HEK293T (cell line): ENCODE data around the gene NOXA1.

Experiments
- CTCF ChIA-PET: fragments of 350-600 bp; formaldehyde crosslinking; extraction: SDS; loops from one replicate; lab custom pipeline; 2021; ENCODE audit warnings: antibody characterized with exemption, inconsistent platforms; lab: Yijun Ruan, JAX
- POLR2A ChIA-PET: fragments of 350-600 bp; formaldehyde crosslinking; extraction: SDS; loops from one replicate; lab custom pipeline; 2020; ENCODE audit warnings: antibody characterized with exemption, inconsistent platforms; lab: Yijun Ruan, JAX
- DNase-seq: peaks from one replicate; pipeline ENCODE4 v3.0.0; 2012; ENCODE audit warnings: mixed read lengths; ENCODE audit errors: extremely low spot score
- ARNT ChIP-seq: fragments of 450-650 bp; IDR thresholded peaks from 2 replicates; pipeline ENCODE4 v1.6.1; 2017; ENCODE audit warnings: mild to moderate bottlenecking
- BHLHE40 ChIP-seq: fragments of 450-650 bp; IDR thresholded peaks from 2 replicates; pipeline ENCODE4 v1.6.1; 2016; ENCODE audit warnings: mild to moderate bottlenecking, moderate library complexity, borderline replicate concordance
- CTBP1 ChIP-seq: fragments of 450-650 bp; IDR thresholded peaks from 2 replicates; pipeline ENCODE4 v1.6.1; 2016; ENCODE audit warnings: borderline replicate concordance
- ELF4 ChIP-seq: fragments of 450-650 bp; IDR thresholded peaks from 2 replicates; pipeline ENCODE4 v1.6.1; 2017; ENCODE audit warnings: antibody characterized with exemption
- FOXA1 ChIP-seq: fragments of 450-650 bp; IDR thresholded peaks from 2 replicates; pipeline ENCODE4 v1.6.1; 2016; ENCODE audit warnings: mild to moderate bottlenecking
- FOXK2 ChIP-seq: fragments of 450-650 bp; IDR thresholded peaks from 2 replicates; pipeline ENCODE4 v1.6.1; 2016; ENCODE audit warnings: mild to moderate bottlenecking
- FOXM1 ChIP-seq: fragments of 450-650 bp; IDR thresholded peaks from 2 replicates; pipeline ENCODE4 v1.6.1; 2017; ENCODE audit warnings: mild to moderate bottlenecking, borderline replicate concordance
- HDGF ChIP-seq: fragments of 450-650 bp; IDR thresholded peaks from 2 replicates; pipeline ENCODE4 v1.6.1; 2017; ENCODE audit warnings: antibody characterized with exemption, borderline replicate concordance
- L3MBTL2 ChIP-seq: fragments of 450-650 bp; conservative IDR thresholded peaks from 2 replicates; pipeline ENCODE4 v1.6.1; 2016; ENCODE audit warnings: mild to moderate bottlenecking
- LEF1 ChIP-seq: fragments of 450-650 bp; IDR thresholded peaks from 2 replicates; pipeline ENCODE4 v1.6.1; 2017; ENCODE audit warnings: mild to moderate bottlenecking, borderline replicate concordance
- NFRKB ChIP-seq: fragments of 450-650 bp; IDR thresholded peaks from 2 replicates; pipeline ENCODE4 v1.6.1; 2016; ENCODE audit warnings: mild to moderate bottlenecking, moderate library complexity
- PKNOX1 ChIP-seq: fragments of 450-650 bp; IDR thresholded peaks from 2 replicates; pipeline ENCODE4 v1.6.1; 2016
- SP1 ChIP-seq: fragments of 450-650 bp; IDR thresholded peaks from 2 replicates; pipeline ENCODE4 v1.6.1; 2017
- SUZ12 ChIP-seq: fragments of 450-650 bp; IDR thresholded peaks from 2 replicates; pipeline ENCODE4 v1.6.1; 2016; ENCODE audit warnings: mild to moderate bottlenecking
- TARDBP ChIP-seq: fragments of 450-650 bp; IDR thresholded peaks from 2 replicates; pipeline ENCODE4 v1.6.1; 2016
- ZNF384 ChIP-seq: fragments of 450-650 bp; IDR thresholded peaks from 2 replicates; pipeline ENCODE4 v1.6.1; 2016

The NOXA1 gene

GRCh38 chr9:137387891-137388560 lies 35.2 kb upstream of the NOXA1 start:
- ChIA-PET POLR2A (no interaction called here), CTCF (no interaction called here)
- TF ChIP-seq HDGF (no peak), SUZ12 (no peak), ARNT (no peak)
- no peak for DNase-seq

DNA sequence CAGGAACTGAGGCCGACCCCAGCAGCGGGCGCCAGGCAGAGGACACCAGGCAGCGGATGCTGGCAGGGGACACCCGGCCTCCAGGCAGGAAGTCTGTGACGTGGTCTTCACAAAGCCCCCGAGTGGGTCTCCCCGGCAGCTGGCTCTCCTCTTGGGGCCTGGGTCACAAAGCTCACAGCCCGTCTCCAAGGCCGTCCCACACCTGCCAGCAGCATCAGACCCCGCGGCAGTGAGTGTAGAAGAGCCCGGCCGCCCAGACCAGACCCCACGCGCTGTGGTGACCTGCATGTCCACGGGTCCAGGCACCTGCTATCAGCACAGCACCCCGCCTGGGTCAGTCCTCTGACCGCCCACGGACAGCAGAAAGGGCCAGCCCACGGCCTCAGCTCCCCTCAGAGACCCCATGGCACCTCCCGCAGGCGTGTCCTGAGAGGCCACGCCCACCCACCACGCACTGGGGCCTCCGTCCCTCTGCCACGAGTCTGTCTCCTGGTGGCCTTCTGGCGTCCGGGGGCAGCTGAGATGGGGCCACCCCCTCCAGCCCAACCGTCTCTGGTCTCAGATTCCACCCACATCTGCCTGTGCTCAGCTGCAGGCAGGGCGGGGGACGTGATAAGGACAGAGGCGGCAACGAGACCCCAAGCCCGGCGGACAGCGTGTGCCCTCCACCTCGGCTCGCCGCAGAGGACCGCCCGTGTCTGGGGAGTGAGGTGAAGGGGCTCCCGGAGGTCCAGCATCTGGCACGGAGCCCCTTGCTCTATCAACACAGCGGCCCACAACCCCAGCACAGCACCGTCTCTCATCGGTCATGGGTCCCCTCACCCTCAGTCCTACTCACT lies 34.4 kb upstream of the NOXA1 start:
- ChIA-PET CTCF (no interaction called here), POLR2A (no interaction called here)
- DNase-seq, result no peak

GRCh38 chr9:137389428-137389746 lies 33.8 kb upstream of the NOXA1 start:
- no peak for TF ChIP-seq NFRKB
- TF ChIP-seq SP1, result no peak
- TF ChIP-seq FOXA1, result no peak
- no peak for TF ChIP-seq LEF1
- TF ChIP-seq L3MBTL2, result no peak
- TF ChIP-seq FOXM1, result no peak
- no peak for TF ChIP-seq ZNF384
- no peak for TF ChIP-seq HDGF
- no peak for TF ChIP-seq TARDBP
- TF ChIP-seq ARNT, result no peak
- no peak for TF ChIP-seq CTBP1
- no peak for TF ChIP-seq ELF4
- no peak for TF ChIP-seq BHLHE40
- no peak for TF ChIP-seq FOXK2
- TF ChIP-seq PKNOX1, result no peak
- TF ChIP-seq SUZ12, result no peak
- ChIA-PET POLR2A (no interaction called here), CTCF (no interaction called here)
- DNase-seq, result no peak

More for the DNA sequence above, 34.4 kb upstream of the NOXA1 start:
- TF ChIP-seq NFRKB (no peak), ZNF384 (no peak), TARDBP (no peak), ARNT (no peak), FOXM1 (no peak), FOXA1 (no peak)

DNA sequence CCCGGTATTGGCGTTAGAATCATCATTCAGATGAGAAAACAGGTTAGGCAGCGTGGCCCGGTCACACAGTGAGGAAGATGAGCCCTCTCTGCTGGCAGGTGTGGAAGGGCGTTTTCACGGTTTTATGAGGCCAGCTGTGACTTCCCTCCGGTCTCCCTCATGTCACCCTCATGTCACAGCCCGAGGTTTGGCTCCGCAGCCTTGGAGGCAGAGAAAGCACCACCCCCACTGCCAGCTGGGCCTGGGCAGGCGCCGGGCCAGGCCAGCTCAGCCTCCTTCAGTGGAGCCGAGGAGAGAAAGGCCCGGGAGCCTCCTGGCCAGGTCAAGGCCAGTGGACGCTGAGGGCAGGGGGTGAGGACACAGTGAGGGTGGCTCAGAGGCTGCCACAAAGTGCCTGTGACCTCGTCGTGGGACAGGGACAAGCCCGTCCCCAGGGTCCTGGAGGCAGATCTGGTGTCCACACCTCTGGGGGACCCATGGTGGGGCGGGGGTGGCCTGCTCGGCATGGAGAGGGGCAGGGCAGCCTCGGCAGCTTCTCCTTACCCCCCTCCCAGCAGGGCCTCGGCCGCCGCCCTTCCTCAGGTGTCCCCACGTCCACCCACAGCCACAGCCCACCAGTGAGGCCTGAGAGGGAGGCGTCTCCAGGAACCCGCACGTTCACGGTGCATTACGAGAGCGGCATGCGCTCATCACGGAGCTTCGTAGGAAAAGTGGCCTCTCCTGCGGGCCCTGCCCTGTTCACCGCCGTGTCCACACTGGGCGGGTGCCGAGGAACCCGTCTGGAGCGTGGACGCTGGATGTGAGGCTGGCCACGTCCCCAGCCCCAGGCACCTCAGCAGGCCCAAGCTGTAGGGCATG lies 32.4 kb upstream of the NOXA1 start:
- CTCF ChIA-PET, result no interaction called here
- DNase-seq, result no peak
- no peak for TF ChIP-seq HDGF
- no peak for TF ChIP-seq NFRKB
- POLR2A ChIA-PET, result interaction anchor here (1.5 kb wide), 1 partner anchor 89 kb away, joined by 6 read pairs; the partner anchor contains the start of gene NRARP

DNA sequence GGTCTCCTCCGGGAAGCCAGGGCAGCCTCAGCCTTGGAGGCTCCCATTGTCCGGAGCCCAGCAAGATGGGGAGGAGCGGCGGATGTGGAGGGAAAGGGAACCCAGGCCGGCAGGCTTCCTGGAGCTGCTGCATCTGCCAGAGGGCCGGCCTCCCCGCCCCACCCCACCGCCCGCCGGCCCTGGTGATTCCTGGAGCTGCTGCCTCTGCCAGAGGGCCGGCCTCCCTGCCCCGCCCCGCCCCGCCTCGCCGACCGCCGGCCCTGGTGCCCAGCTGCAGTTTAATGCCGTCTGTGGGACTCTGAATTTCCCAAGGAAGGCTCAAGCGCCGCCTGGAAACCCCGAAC lies 31.8 kb upstream of the NOXA1 start:
- CTCF ChIA-PET, result interaction anchor here (0.6 kb wide), 1 partner anchor 88 kb away, joined by 3 read pairs; no protein-coding TSS in a partner anchor
- DNase-seq, result no peak
- TF ChIP-seq PKNOX1 (no peak), ELF4 (no peak), SUZ12 (no peak), ARNT (no peak), NFRKB (no peak), ZNF384 (no peak), TARDBP (no peak), BHLHE40 (no peak), LEF1 (no peak), CTBP1 (no peak), FOXM1 (no peak), HDGF (no peak)
- POLR2A ChIA-PET, result interaction anchor here (1.5 kb wide), 1 partner anchor 90 kb away, joined by 6 read pairs; the partner anchor contains the start of gene NRARP

DNA sequence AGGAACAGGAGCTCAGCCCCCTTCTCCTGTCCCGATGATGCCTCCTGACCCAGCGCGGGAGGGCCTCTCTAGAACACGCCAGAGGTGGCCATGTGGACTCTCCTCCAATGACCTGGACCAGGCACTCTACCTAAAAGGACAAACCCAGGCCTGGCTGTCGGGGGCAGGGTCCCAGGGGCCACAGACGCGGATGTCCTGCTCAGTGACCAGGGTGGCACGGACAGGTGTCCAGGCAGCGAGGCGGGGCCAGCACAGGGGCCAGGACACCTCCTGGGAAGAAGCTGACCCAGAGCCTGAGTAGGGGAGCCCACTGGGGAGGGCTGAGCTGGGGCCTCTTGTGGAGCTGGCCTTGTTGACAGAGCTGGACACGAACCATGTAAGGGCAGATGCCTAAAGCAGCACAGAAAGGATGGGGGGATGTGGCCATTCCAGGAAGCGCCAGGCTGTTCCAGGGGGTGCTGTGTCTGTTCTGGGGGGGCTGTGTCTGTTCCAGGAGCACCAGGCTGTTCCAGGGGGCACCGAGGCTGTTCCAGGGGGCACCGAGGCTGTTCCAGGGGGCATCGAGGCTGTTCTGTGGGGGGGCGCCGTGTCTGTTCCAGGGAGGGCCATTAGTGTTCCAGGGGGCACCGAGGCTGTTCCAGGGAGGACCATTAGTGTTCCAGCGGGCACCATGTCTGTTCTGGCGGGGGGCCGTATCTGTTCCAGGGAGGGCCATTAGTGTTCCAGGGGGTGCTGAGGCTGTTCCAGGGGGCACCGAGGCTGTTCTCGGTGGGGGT lies 30.8 kb upstream of the NOXA1 start:
- ChIA-PET CTCF (interaction anchor here (0.6 kb wide), 1 partner anchor 89 kb away, joined by 3 read pairs; no protein-coding TSS in a partner anchor), POLR2A (interaction anchor here (1.5 kb wide), 1 partner anchor 91 kb away, joined by 6 read pairs; the partner anchor contains the start of gene NRARP)
- no peak for DNase-seq
- TF ChIP-seq ZNF384 (no peak), PKNOX1 (no peak), FOXA1 (no peak), SP1 (no peak), CTBP1 (no peak), FOXK2 (no peak), ARNT (no peak)
